Epithelial cell of proximal tubule (primary cell): ENCODE measurements around the gene SAMD11. TPM values are rescaled to one million over a fixed set of nuclear protein-coding genes. Genes with fewer than 3 reads are reported as not detected.

Source experiments
- DNase-seq: peaks from one replicate; pipeline ENCODE4 v3.0.0-alpha.2; 2011; ENCODE audit warnings: low read depth
- H3K4me3 ChIP-seq: 2 replicates; pipeline ENCODE4 v1.5.1; 2011; ENCODE audit warnings: low read depth, mild to moderate bottlenecking, low read length
- CTCF ChIP-seq: conservative IDR thresholded peaks from 2 replicates; pipeline ENCODE4 v1.5.1; 2012; ENCODE audit warnings: low read depth, mild to moderate bottlenecking, low read length
- total RNA-seq: library from RNA; depleted of rRNA; stranded (reverse); fragments of >200 nt; gene quantifications from 2 replicates; pipeline ENCODE4 v1.2.3, GENCODE V29; 2015

The SAMD11 gene
- total RNA-seq, 1 donor from 2014 or later, result 3.5 TPM

GRCh38 chr1:903721-904271 lies 19.9 kb upstream of the SAMD11 start:
- DNase-seq, result no peak
- no peak for TF ChIP-seq CTCF
- peak overlapping the region; percentile 52 for H3K4me3 ChIP-seq

GRCh38 chr1:904310-904950 lies 19.3 kb upstream of the SAMD11 start:
- H3K4me3 ChIP-seq, result peak overlapping the region; percentile 52
- peak; percentile 68 for TF ChIP-seq CTCF
- no peak for DNase-seq

- no peak for TF ChIP-seq CTCF
- DNase-seq, result no peak
- peak overlapping the region; percentile 52 for H3K4me3 ChIP-seq
Measured at GRCh38 chr1:905071-905749, 18.5 kb upstream of the SAMD11 start.

- TF ChIP-seq CTCF, result no peak
- H3K4me3 ChIP-seq, result no peak overlapping the region
- DNase-seq, result no peak
Measured at GRCh38 chr1:905811-906599, 17.7 kb upstream of the SAMD11 start.

- H3K4me3 ChIP-seq, result no peak overlapping the region
- no peak for TF ChIP-seq CTCF
- DNase-seq, result no peak
Measured at GRCh38 chr1:906600-907420, 16.9 kb upstream of the SAMD11 start.
